ENCODE measurements around the gene MDM4. TPM values are rescaled to one million over a fixed set of nuclear protein-coding genes. Genes with fewer than 3 reads are reported as not detected.

MDM4 gene
- total RNA-seq, 1 donor from 2014 or later, result 41.1 TPM

DNA sequence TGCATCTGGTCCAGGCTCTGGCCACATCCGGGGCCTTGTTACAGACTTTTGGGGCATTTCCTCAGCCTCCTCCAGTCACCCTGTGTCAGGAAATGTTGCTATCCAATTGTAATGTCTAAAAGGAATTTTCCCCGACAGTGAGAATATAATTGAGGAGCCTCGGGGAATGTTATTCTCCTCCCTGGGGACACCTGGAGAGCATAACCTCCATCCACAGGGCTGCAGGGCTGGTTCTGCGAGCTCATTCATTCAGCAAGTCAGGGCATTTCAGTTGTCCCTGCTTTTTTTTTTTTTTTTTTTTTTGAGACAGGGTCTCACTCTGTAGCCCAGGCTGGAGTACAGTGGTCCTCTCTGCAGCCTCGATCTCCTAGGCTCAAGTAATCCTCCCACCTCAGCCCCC is 72.6 kb downstream of the MDM4 start:
- Mint-ChIP-seq H3K4me1 (ENCODE audit: low read depth, unreplicated experiment) (peaks cover 18% of the 10 kb centered on the region), H3K36me3 (ENCODE audit: low read depth, unreplicated experiment) (no peaks in the 10 kb centered on the region), H3K9me3 (ENCODE audit: unreplicated experiment) (no peaks in the 10 kb centered on the region), H3K4me3 (ENCODE audit: unreplicated experiment) (no peak overlapping the region), H3K27me3 (ENCODE audit: low read depth, unreplicated experiment) (peaks cover 11% of the 10 kb centered on the region), H3K27ac (ENCODE audit: unreplicated experiment) (no peak overlapping the region)
- H3K4me1 ChIP-seq (ENCODE audit: insufficient read depth, low read length), result peaks cover 11% of the 10 kb centered on the region
- TF ChIP-seq EZH2 (IDR thresholded peaks at IDR 0.05; ENCODE audit: insufficient read depth, low read length) (no peak), CTCF (IDR thresholded peaks at IDR 0.05; ENCODE audit: insufficient read depth, low read depth, low read length) (no peak)
- no peak overlapping the region for H3K27ac ChIP-seq (ENCODE audit: low read depth, low read length)
- no peaks in the 10 kb centered on the region for H3K36me3 ChIP-seq (ENCODE audit: insufficient read depth, low read length)
- H3K9ac ChIP-seq (ENCODE audit: low read length), result no peak overlapping the region
- H2AFZ ChIP-seq (ENCODE audit: low read depth, low read length), result no peak overlapping the region
- FAIRE-seq, result no peak
- no peak overlapping the region for H3K4me2 ChIP-seq (ENCODE audit: low read length)
- no peaks in the 10 kb centered on the region for H3K79me2 ChIP-seq (ENCODE audit: insufficient read depth, low read length)
- DNase-seq (ENCODE audit: low read depth), result no peak
- no peaks in the 10 kb centered on the region for H4K20me1 ChIP-seq (ENCODE audit: insufficient read depth, low read length)
- H3K4me3 ChIP-seq (ENCODE audit: insufficient read depth, low read depth, low read length), result no peak overlapping the region
- H3K9me3 ChIP-seq (ENCODE audit: insufficient read depth, low read depth, low read length), result no peaks in the 10 kb centered on the region
- no peaks in the 10 kb centered on the region for H3K27me3 ChIP-seq (ENCODE audit: insufficient read depth, low read length)

DNA sequence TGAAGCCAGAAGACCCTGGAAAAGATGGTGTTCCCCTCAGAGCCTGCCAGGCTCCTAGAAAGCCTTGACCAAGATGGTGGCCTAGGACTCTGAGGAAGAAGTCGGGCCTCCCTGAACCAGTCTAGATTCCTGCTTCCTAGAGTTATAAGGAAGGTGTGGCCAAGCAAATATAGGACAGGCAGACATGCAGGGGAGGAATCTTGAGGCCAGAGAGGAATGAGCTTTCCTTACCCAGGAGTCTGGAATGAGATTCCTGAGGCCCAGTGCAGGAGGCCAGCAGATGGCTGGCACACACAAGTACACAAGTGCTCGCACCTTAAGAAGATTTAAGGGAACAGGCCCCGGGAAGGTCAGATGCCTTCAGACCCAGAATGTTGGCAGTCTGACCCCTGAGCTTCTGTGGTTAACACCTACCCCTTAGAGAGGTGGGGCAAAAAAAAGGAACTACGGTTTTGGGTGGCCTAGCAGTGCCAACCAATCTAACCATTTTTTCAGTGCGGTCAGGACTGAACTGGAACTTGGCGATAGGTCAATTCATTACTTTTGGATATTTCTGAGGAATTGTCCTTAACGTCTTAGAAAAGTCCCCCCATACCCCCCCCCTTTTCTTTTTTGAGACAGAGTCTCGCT is 73.3 kb downstream of the MDM4 start:
- H3K27me3 ChIP-seq (ENCODE audit: insufficient read depth, low read length), result no peaks in the 10 kb centered on the region
- H3K27me3 Mint-ChIP-seq (ENCODE audit: low read depth, unreplicated experiment), result peaks cover 9% of the 10 kb centered on the region
- no peaks in the 10 kb centered on the region for H3K36me3 ChIP-seq (ENCODE audit: insufficient read depth, low read length)
- no peak overlapping the region for H3K9ac ChIP-seq (ENCODE audit: low read length)
- H3K9me3 Mint-ChIP-seq (ENCODE audit: unreplicated experiment), result no peaks in the 10 kb centered on the region
- H3K27ac Mint-ChIP-seq (ENCODE audit: unreplicated experiment), result peak overlapping the region; percentile 53
- FAIRE-seq (peak; percentile 34), DNase-seq (ENCODE audit: low read depth) (peak; percentile 43)
- H3K4me1 ChIP-seq (ENCODE audit: insufficient read depth, low read length), result peaks cover 11% of the 10 kb centered on the region
- H3K27ac ChIP-seq (ENCODE audit: low read depth, low read length), result no peak overlapping the region
- H4K20me1 ChIP-seq (ENCODE audit: insufficient read depth, low read length), result no peaks in the 10 kb centered on the region
- no peaks in the 10 kb centered on the region for H3K79me2 ChIP-seq (ENCODE audit: insufficient read depth, low read length)
- H3K4me2 ChIP-seq (ENCODE audit: low read length), result no peak overlapping the region
- H3K36me3 Mint-ChIP-seq (ENCODE audit: low read depth, unreplicated experiment), result no peaks in the 10 kb centered on the region
- no peak overlapping the region for H3K4me3 ChIP-seq (ENCODE audit: insufficient read depth, low read depth, low read length)
- no peak overlapping the region for H3K4me3 Mint-ChIP-seq (ENCODE audit: unreplicated experiment)
- peaks cover 18% of the 10 kb centered on the region for H3K4me1 Mint-ChIP-seq (ENCODE audit: low read depth, unreplicated experiment)
- TF ChIP-seq CTCF (IDR thresholded peaks at IDR 0.05; ENCODE audit: insufficient read depth, low read depth, low read length) (no peak), EZH2 (IDR thresholded peaks at IDR 0.05; ENCODE audit: insufficient read depth, low read length) (no peak)
- H2AFZ ChIP-seq (ENCODE audit: low read depth, low read length), result no peak overlapping the region
- H3K9me3 ChIP-seq (ENCODE audit: insufficient read depth, low read depth, low read length), result no peaks in the 10 kb centered on the region

DNA sequence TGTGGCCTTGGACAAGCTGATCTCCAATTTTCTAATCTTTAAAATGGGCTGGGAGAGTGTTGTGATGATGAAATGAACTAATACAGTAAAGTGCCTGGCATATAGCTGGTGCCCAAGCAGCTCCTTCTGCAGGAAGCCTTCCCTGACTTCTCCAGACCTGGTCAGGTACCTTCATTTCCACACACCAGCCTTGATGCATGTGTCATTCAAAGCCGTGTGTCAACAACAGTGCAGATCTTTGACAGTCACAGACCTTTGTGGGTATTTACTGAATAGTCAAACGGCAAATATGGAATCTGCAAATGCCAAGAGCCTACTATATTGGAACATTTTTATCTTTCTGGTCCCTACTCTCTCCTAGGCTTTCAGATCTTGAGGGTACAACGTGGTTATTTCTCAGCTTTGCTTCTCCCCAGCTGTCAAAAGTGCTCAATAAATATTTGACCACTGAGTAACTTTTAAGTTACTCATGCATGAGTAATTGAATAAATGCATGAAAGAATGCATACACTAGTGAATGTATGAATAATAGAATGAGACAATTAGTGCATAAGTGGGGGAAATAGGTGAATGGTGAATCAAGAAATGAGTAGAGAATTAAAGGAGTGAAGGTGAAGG is 75.4 kb downstream of the MDM4 start:
- TF ChIP-seq EZH2 (IDR thresholded peaks at IDR 0.05; ENCODE audit: insufficient read depth, low read length) (no peak), CTCF (IDR thresholded peaks at IDR 0.05; ENCODE audit: insufficient read depth, low read depth, low read length) (no peak)

More for the DNA sequence above, 75.4 kb downstream of the MDM4 start:
- Histone ChIP-seq H3K79me2 (ENCODE audit: insufficient read depth, low read length) (no peaks in the 10 kb centered on the region), H3K27ac (ENCODE audit: low read depth, low read length) (no peak overlapping the region), H3K4me2 (ENCODE audit: low read length) (peak overlapping the region; percentile 54), H3K9me3 (ENCODE audit: insufficient read depth, low read depth, low read length) (no peaks in the 10 kb centered on the region), H3K27me3 (ENCODE audit: insufficient read depth, low read length) (no peaks in the 10 kb centered on the region), H3K36me3 (ENCODE audit: insufficient read depth, low read length) (no peaks in the 10 kb centered on the region), H4K20me1 (ENCODE audit: insufficient read depth, low read length) (no peaks in the 10 kb centered on the region), H2AFZ (ENCODE audit: low read depth, low read length) (no peak overlapping the region), H3K9ac (ENCODE audit: low read length) (no peak overlapping the region), H3K4me1 (ENCODE audit: insufficient read depth, low read length) (peaks cover 11% of the 10 kb centered on the region), H3K4me3 (ENCODE audit: insufficient read depth, low read depth, low read length) (no peak overlapping the region)
- Mint-ChIP-seq H3K36me3 (ENCODE audit: low read depth, unreplicated experiment) (no peaks in the 10 kb centered on the region), H3K27ac (ENCODE audit: unreplicated experiment) (no peak overlapping the region), H3K27me3 (ENCODE audit: low read depth, unreplicated experiment) (peaks cover 5% of the 10 kb centered on the region), H3K4me1 (ENCODE audit: low read depth, unreplicated experiment) (peaks cover 18% of the 10 kb centered on the region), H3K4me3 (ENCODE audit: unreplicated experiment) (no peak overlapping the region), H3K9me3 (ENCODE audit: unreplicated experiment) (no peaks in the 10 kb centered on the region)
- peak; percentile 50 for FAIRE-seq
- DNase-seq (ENCODE audit: low read depth), result peak; percentile 62
